H1 (cell line): ENCODE data around the gene PHACTR1. TPM values are rescaled to one million over a fixed set of nuclear protein-coding genes. Genes with fewer than 3 reads are reported as not detected.

Experiments
- CTCF ChIA-PET: fragments of 300-600 bp; sonication (Branson Sonifier 250); formaldehyde crosslinking; loops from one replicate; lab custom pipeline; 2021; ENCODE audit not compliant: partially characterized antibody; lab: Charles Lee
- POLR2A ChIA-PET: fragments of 300-600 bp; sonication (Branson Sonifier 250); formaldehyde crosslinking; loops from one replicate; lab custom pipeline; 2021; ENCODE audit warnings: inconsistent platforms; ENCODE audit not compliant: partially characterized antibody; lab: Charles Lee
- DNase-seq, 2 experiments: peaks; one replicate each; pipeline versions ENCODE4 v3.0.0 to v3.0.0-alpha.2; 2010 to 2022; ENCODE audit warnings: low spot score in 2 of 2, low read depth in 1 of 2, mixed read lengths in 1 of 2
- FAIRE-seq: peaks from 2 replicates; lab custom pipeline; 2011; peaks lifted over from hg19 to GRCh38; lab: Jason Lieb, UNC
- H2AFZ ChIP-seq: 2 replicates; pipeline ENCODE4 v1.8.1; 2012; ENCODE audit warnings: low read length, inconsistent platforms
- H2AK5ac ChIP-seq: 2 replicates; pipeline ENCODE4 v1.6.1; 2013; ENCODE audit warnings: low read depth, low read length
- H2BK120ac ChIP-seq: replicated peaks from 2 replicates; pipeline ENCODE3; 2013; ENCODE audit warnings: low read depth, low read length, inconsistent platforms
- H2BK12ac ChIP-seq: 2 replicates; pipeline ENCODE4 v1.6.1; 2013; ENCODE audit warnings: low read depth, low read length
- H2BK15ac ChIP-seq: 2 replicates; pipeline ENCODE4 v1.6.1; 2013; ENCODE audit warnings: low read length
- H2BK20ac ChIP-seq: 2 replicates; pipeline ENCODE4 v1.6.1; 2013; ENCODE audit warnings: low read length
- H2BK5ac ChIP-seq: 2 replicates; pipeline ENCODE4 v1.6.1; 2013; ENCODE audit warnings: low read depth, low read length
- H3K14ac ChIP-seq: 2 replicates; pipeline ENCODE4 v1.6.1; 2013; ENCODE audit warnings: inconsistent platforms; ENCODE audit not compliant: insufficient read length
- H3K18ac ChIP-seq: 2 replicates; pipeline ENCODE4 v1.6.1; 2013; ENCODE audit warnings: low read length; ENCODE audit errors: extremely low read depth
- H3K23ac ChIP-seq: 2 replicates; pipeline ENCODE4 v1.6.1; 2013; ENCODE audit warnings: inconsistent platforms; ENCODE audit not compliant: insufficient read length
- H3K23me2 ChIP-seq: 2 replicates; pipeline ENCODE4 v1.6.1; 2013; ENCODE audit warnings: low read depth, low read length
- H3K27ac ChIP-seq: 2 replicates; pipeline ENCODE4 v1.6.1; 2011; ENCODE audit warnings: low read depth, low read length, inconsistent platforms
- H3K27me3 ChIP-seq, 4 experiments: replicated peaks in 1 of 4; 1 replicate in 1 of 4; 2 replicates in 3 of 4; pipeline versions ENCODE4 v1.6.1 to v1.8.1; 2011 to 2013; ENCODE audit warnings: low read length in 3 of 4, mild to moderate bottlenecking in 3 of 4, inconsistent platforms in 2 of 4, mixed read lengths in 2 of 4, moderate library complexity in 1 of 4; ENCODE audit not compliant: control insufficient read depth in 3 of 4, insufficient read depth in 3 of 4; ENCODE audit errors: extremely low read depth in 1 of 4
- H3K36me3 ChIP-seq, 4 experiments: 2 replicates each; pipeline versions ENCODE4 v1.6.1 to v1.8.1; 2011 to 2013; ENCODE audit warnings: mild to moderate bottlenecking in 4 of 4, low read length in 3 of 4, moderate library complexity in 2 of 4, control low read depth in 1 of 4, inconsistent platforms in 1 of 4; ENCODE audit not compliant: insufficient read depth in 4 of 4, control insufficient read depth in 2 of 4
- H3K4ac ChIP-seq: replicated peaks from 2 replicates; pipeline ENCODE3; 2013; ENCODE audit warnings: low read length, low read depth, mixed read lengths, inconsistent platforms; ENCODE audit not compliant: insufficient read length
- H3K4me1 ChIP-seq, 4 experiments: replicated peaks in 1 of 4; 1 replicate in 1 of 4; 2 replicates in 3 of 4; pipeline versions ENCODE4 v1.6.1 to v1.8.1; 2011 to 2013; ENCODE audit warnings: low read length in 3 of 4, inconsistent platforms in 2 of 4, mixed read lengths in 1 of 4; ENCODE audit not compliant: insufficient read depth in 4 of 4, control insufficient read depth in 3 of 4
- H3K4me2 ChIP-seq, 2 experiments: 2 replicates each; pipeline versions ENCODE4 v1.6.1 to v1.8.1; 2011 to 2013; ENCODE audit warnings: low read depth in 2 of 2, low read length in 2 of 2, control low read depth in 1 of 2, inconsistent platforms in 1 of 2, mild to moderate bottlenecking in 1 of 2; ENCODE audit not compliant: insufficient read depth in 1 of 2
- H3K4me3 ChIP-seq, 4 experiments: fragments of 200-600, 300-600 bp in 1 of 4; sonication (generic), shearing (Covaris generic), sonication (Bioruptor Twin) in 1 of 4; 2 replicates each; pipeline versions ENCODE4 v1.5.1 to v1.8.1; 2011 to 2016; ENCODE audit warnings: low read length in 4 of 4, low read depth in 3 of 4, control low read depth in 2 of 4, inconsistent platforms in 2 of 4, mild to moderate bottlenecking in 2 of 4, mixed read lengths in 1 of 4, moderate library complexity in 1 of 4; ENCODE audit not compliant: insufficient read depth in 2 of 4; ENCODE audit errors: extremely low read depth in 1 of 4
- H3K56ac ChIP-seq: replicated peaks from 2 replicates; pipeline ENCODE3; 2013; ENCODE audit warnings: low read depth, mild to moderate bottlenecking, mixed read lengths, low read length, inconsistent platforms; ENCODE audit not compliant: insufficient read length
- H3K79me1 ChIP-seq: 2 replicates; pipeline ENCODE4 v1.6.1; 2013; ENCODE audit warnings: low read depth, low read length, control low read depth
- H3K79me2 ChIP-seq, 2 experiments: 2 replicates each; pipeline versions ENCODE4 v1.6.1 to v1.8.1; 2012 to 2013; ENCODE audit warnings: low read length in 2 of 2, mild to moderate bottlenecking in 2 of 2, inconsistent platforms in 1 of 2; ENCODE audit not compliant: insufficient read depth in 2 of 2, control insufficient read depth in 1 of 2
- H3K9ac ChIP-seq, 4 experiments: replicated peaks in 1 of 4; 1 replicate in 1 of 4; 2 replicates in 3 of 4; pipeline versions ENCODE4 v1.6.1 to v1.8.1; 2011 to 2013; ENCODE audit warnings: low read depth in 3 of 4, low read length in 3 of 4, control low read depth in 2 of 4, mild to moderate bottlenecking in 2 of 4, moderate library complexity in 2 of 4, inconsistent platforms in 1 of 4; ENCODE audit errors: extremely low read depth in 1 of 4
- H3K9me3 ChIP-seq, 2 experiments: 2 replicates each; pipeline versions ENCODE4 v1.6.1 to v1.8.1; 2012 to 2013; ENCODE audit warnings: mild to moderate bottlenecking in 2 of 2, moderate library complexity in 2 of 2, control low read depth in 1 of 2, inconsistent platforms in 1 of 2, low read depth in 1 of 2, low read length in 1 of 2, mixed read lengths in 1 of 2; ENCODE audit not compliant: insufficient read depth in 2 of 2
- H4K20me1 ChIP-seq, 2 experiments: replicated peaks in 1 of 2; 2 replicates each; pipeline versions ENCODE3 to v1.8.1; 2011 to 2013; ENCODE audit warnings: inconsistent platforms in 2 of 2, low read length in 2 of 2, mild to moderate bottlenecking in 1 of 2; ENCODE audit not compliant: insufficient read depth in 2 of 2, control insufficient read depth in 1 of 2
- H4K5ac ChIP-seq: 2 replicates; pipeline ENCODE4 v1.6.1; 2013; ENCODE audit warnings: low read length, low read depth, mixed read lengths, inconsistent platforms; ENCODE audit not compliant: insufficient read length
- H4K8ac ChIP-seq: 2 replicates; pipeline ENCODE4 v1.8.0; 2013; ENCODE audit warnings: mild to moderate bottlenecking, moderate library complexity, low read length, inconsistent platforms; ENCODE audit not compliant: insufficient read depth; ENCODE audit errors: extremely low read depth
- H4K91ac ChIP-seq: replicated peaks from 2 replicates; pipeline ENCODE3; 2013; ENCODE audit warnings: low read length, mixed read lengths, inconsistent platforms; ENCODE audit not compliant: insufficient read length
- BRCA1 ChIP-seq: IDR thresholded peaks from 2 replicates; pipeline ENCODE4 v1.6.1; 2012; ENCODE audit warnings: low read depth, low read length, improper control_type of control experiment
- CTBP2 ChIP-seq: IDR thresholded peaks from 2 replicates; pipeline ENCODE4 v1.7.0; 2011; ENCODE audit warnings: borderline replicate concordance, mild to moderate bottlenecking, moderate library complexity, mixed read lengths, low read length; ENCODE audit not compliant: insufficient read depth, insufficient read length
- KDM5A ChIP-seq: fragments of 200-600 bp; IDR thresholded peaks from 2 replicates; pipeline ENCODE4 v1.7.1; 2012; ENCODE audit warnings: mild to moderate bottlenecking, low read length, inconsistent platforms, mixed read lengths
- POLR2A ChIP-seq, 2 experiments: IDR thresholded peaks; 1 replicate in 1 of 2; 2 replicates in 1 of 2; pipeline ENCODE4 v1.6.1; 2011; ENCODE audit warnings: low read depth in 2 of 2, low read length in 2 of 2, mild to moderate bottlenecking in 2 of 2; ENCODE audit errors: control extremely low read depth in 1 of 2
- SUZ12 ChIP-seq: fragments of 200-600 bp; sonication (generic); IDR thresholded peaks from 2 replicates; pipeline ENCODE4 v1.6.1; 2012; ENCODE audit warnings: mild to moderate bottlenecking, inconsistent platforms, low read length, moderate library complexity, mixed read lengths
- TCF12 ChIP-seq: IDR thresholded peaks from 2 replicates; pipeline ENCODE4 v1.6.1; 2011; ENCODE audit warnings: low read depth, mild to moderate bottlenecking, low read length
- WGBS, 2 experiments: shearing (Covaris generic) in 1 of 2; methylation state at CpG; one replicate each; pipeline versions ENCODE4 v1.1.6 to v1.1.7; 2013 to 2015; ENCODE audit warnings: low lambda C conversion rate in 2 of 2, mixed read lengths in 2 of 2, inconsistent platforms in 1 of 2, low coverage in 1 of 2, missing lambda C conversion rate in 1 of 2; ENCODE audit not compliant: insufficient replicate concordance in 2 of 2, insufficient coverage in 1 of 2, insufficient read length in 1 of 2; ENCODE audit errors: extremely low coverage in 1 of 2, missing lambda C conversion rate in 1 of 2; 5-methylcytosine and 5-hydroxymethylcytosine counted together
- polyA plus RNA-seq, 7 experiments: library from polyadenylated mRNA; depleted of rRNA in 3 of 7; stranded (reverse) in 5 of 7; unstranded in 2 of 7; fragments of >200 nt in 5 of 7; fragments of 200-250 nt in 2 of 7; gene quantifications; 1 replicate in 5 of 7; 2 replicates in 1 of 7; 4 replicates in 1 of 7; pipeline versions ENCODE4 v1.2.1 to v1.2.3, GENCODE V29; 2011 to 2013; ENCODE audit warnings: missing spikeins in 2 of 7, mixed read lengths in 2 of 7
- total RNA-seq: library from RNA; stranded (reverse); fragmentation: NEBNext Ultra II Directional; extraction: Animal tissue kit (Norgen Biotek cat#: 25700); gene quantifications from 2 replicates; pipeline ENCODE4 v1.2.1, GENCODE V29; 2021

Gene PHACTR1
- total and polyA plus RNA-seq, 2 of the 8 experiments (the other 6 are each of a cell fraction or from before 2014, with no cell fraction given) = 3.9 to 17.1 TPM

GRCh38 chr6:12735786-12736185, 19.2 kb downstream of the PHACTR1 start:
- WGBS, 2 experiments = 95% methylated on average over 1 of the region's 1 CpG; no CpG with 5 or more reads in 1 of the 2 experiments
- no peak overlapping the region for H2BK120ac ChIP-seq
- H3K79me2 ChIP-seq = no peaks in the 10 kb centered on the region
- H3K56ac ChIP-seq = no peak overlapping the region
- no peak overlapping the region for H2AFZ ChIP-seq
- no peak overlapping the region for H4K8ac ChIP-seq
- H2BK15ac ChIP-seq = no peak overlapping the region
- no peaks in the 10 kb centered on the region for H3K23me2 ChIP-seq
- no peaks in the 10 kb centered on the region for H3K36me3 ChIP-seq
- H3K9me3 ChIP-seq = no peaks in the 10 kb centered on the region
- CTCF ChIA-PET = interaction anchor here (1.1 to 1.2 kb wide), 2 partner anchors 9 to 12 kb away, joined by 4 read pairs; no protein-coding TSS in a partner anchor
- POLR2A ChIA-PET = no interaction called here
- H4K20me1 ChIP-seq = no peaks in the 10 kb centered on the region
- no peak overlapping the region for H3K18ac ChIP-seq
- no peak overlapping the region for H3K27ac ChIP-seq
- no peak overlapping the region for H3K4me2 ChIP-seq
- H3K4ac ChIP-seq = no peak overlapping the region
- FAIRE-seq (no peak), DNase-seq (no peak)
- H3K4me1 ChIP-seq = no peaks in the 10 kb centered on the region
- H2BK20ac ChIP-seq = no peak overlapping the region
- no peak overlapping the region for H2BK12ac ChIP-seq
- H3K14ac ChIP-seq = no peak overlapping the region
- no peak overlapping the region for H3K23ac ChIP-seq
- no peaks in the 10 kb centered on the region for H3K27me3 ChIP-seq
- H3K79me1 ChIP-seq = no peaks in the 10 kb centered on the region
- H2AK5ac ChIP-seq = no peak overlapping the region
- H4K5ac ChIP-seq = no peak overlapping the region
- H3K4me3 ChIP-seq = no peak overlapping the region
- H2BK5ac ChIP-seq = no peak overlapping the region
- no peak overlapping the region for H3K9ac ChIP-seq
- no peak overlapping the region for H4K91ac ChIP-seq
- TF ChIP-seq KDM5A (no peak), CTBP2 (no peak), SUZ12 (no peak), TCF12 (no peak), POLR2A (IDR thresholded peaks at IDR 0.05; ENCODE audit: control extremely low read depth in 1 of 2, low read depth in 2 of 2, low read length in 2 of 2) (no peak), BRCA1 (no peak)
